ENCODE results near the gene TSC22D4. TPM values are rescaled to one million over a fixed set of nuclear protein-coding genes. Genes with fewer than 3 reads are reported as not detected.

The TSC22D4 gene
- total and polyA plus RNA-seq, 9 of the 15 experiments (the other 6 are each of a cell fraction or from before 2014, with no cell fraction given): 0.37 to 107 (median 28.7) TPM

DNA sequence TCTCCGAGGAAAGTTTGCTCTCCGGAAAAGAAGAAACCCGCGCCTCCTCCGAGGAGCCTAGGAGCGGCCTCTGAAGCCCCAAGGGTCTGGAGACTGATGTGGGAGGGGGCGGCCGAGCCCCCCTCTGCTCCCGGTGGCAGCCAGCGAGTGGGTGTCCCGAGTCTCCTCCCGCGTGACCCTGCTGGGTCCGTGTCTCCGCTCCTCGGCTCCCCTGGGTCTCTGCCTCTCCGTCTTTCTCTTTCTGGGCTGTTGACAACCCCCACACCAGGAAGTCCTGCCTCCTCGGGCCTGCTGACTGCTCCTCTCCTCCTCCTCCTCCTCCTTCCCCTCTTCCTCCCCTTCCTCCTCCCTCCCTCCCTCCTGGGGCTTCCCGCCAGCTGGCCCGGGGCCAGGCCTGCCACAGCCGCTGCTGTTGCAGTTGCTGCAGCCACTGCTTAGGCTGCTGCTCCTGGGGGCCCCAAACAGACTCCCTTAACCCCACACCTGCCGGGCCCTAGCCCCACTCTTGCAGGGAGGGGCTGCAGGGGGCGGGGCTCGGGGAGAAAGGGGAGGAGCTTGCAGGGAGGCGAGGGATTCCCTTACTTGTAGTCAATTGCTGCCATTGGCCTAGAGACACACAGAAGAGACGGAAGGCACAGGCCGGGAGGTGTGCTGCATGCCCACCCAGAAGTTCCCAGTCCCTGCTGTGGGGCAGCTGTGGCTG, at the start of gene TSC22D4 (continued):
- TF ChIP-seq, protein P1, sequence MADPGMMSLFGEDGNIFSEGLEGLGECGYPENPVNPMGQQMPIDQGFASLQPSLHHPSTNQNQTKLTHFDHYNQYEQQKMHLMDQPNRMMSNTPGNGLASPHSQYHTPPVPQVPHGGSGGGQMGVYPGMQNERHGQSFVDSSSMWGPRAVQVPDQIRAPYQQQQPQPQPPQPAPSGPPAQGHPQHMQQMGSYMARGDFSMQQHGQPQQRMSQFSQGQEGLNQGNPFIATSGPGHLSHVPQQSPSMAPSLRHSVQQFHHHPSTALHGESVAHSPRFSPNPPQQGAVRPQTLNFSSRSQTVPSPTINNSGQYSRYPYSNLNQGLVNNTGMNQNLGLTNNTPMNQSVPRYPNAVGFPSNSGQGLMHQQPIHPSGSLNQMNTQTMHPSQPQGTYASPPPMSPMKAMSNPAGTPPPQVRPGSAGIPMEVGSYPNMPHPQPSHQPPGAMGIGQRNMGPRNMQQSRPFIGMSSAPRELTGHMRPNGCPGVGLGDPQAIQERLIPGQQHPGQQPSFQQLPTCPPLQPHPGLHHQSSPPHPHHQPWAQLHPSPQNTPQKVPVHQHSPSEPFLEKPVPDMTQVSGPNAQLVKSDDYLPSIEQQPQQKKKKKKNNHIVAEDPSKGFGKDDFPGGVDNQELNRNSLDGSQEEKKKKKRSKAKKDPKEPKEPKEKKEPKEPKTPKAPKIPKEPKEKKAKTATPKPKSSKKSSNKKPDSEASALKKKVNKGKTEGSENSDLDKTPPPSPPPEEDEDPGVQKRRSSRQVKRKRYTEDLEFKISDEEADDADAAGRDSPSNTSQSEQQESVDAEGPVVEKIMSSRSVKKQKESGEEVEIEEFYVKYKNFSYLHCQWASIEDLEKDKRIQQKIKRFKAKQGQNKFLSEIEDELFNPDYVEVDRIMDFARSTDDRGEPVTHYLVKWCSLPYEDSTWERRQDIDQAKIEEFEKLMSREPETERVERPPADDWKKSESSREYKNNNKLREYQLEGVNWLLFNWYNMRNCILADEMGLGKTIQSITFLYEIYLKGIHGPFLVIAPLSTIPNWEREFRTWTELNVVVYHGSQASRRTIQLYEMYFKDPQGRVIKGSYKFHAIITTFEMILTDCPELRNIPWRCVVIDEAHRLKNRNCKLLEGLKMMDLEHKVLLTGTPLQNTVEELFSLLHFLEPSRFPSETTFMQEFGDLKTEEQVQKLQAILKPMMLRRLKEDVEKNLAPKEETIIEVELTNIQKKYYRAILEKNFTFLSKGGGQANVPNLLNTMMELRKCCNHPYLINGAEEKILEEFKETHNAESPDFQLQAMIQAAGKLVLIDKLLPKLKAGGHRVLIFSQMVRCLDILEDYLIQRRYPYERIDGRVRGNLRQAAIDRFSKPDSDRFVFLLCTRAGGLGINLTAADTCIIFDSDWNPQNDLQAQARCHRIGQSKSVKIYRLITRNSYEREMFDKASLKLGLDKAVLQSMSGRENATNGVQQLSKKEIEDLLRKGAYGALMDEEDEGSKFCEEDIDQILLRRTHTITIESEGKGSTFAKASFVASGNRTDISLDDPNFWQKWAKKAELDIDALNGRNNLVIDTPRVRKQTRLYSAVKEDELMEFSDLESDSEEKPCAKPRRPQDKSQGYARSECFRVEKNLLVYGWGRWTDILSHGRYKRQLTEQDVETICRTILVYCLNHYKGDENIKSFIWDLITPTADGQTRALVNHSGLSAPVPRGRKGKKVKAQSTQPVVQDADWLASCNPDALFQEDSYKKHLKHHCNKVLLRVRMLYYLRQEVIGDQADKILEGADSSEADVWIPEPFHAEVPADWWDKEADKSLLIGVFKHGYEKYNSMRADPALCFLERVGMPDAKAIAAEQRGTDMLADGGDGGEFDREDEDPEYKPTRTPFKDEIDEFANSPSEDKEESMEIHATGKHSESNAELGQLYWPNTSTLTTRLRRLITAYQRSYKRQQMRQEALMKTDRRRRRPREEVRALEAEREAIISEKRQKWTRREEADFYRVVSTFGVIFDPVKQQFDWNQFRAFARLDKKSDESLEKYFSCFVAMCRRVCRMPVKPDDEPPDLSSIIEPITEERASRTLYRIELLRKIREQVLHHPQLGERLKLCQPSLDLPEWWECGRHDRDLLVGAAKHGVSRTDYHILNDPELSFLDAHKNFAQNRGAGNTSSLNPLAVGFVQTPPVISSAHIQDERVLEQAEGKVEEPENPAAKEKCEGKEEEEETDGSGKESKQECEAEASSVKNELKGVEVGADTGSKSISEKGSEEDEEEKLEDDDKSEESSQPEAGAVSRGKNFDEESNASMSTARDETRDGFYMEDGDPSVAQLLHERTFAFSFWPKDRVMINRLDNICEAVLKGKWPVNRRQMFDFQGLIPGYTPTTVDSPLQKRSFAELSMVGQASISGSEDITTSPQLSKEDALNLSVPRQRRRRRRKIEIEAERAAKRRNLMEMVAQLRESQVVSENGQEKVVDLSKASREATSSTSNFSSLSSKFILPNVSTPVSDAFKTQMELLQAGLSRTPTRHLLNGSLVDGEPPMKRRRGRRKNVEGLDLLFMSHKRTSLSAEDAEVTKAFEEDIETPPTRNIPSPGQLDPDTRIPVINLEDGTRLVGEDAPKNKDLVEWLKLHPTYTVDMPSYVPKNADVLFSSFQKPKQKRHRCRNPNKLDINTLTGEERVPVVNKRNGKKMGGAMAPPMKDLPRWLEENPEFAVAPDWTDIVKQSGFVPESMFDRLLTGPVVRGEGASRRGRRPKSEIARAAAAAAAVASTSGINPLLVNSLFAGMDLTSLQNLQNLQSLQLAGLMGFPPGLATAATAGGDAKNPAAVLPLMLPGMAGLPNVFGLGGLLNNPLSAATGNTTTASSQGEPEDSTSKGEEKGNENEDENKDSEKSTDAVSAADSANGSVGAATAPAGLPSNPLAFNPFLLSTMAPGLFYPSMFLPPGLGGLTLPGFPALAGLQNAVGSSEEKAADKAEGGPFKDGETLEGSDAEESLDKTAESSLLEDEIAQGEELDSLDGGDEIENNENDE (IDR thresholded peaks at IDR 0.05; ENCODE audit: low read depth, low read length): no peak
- no peak for TF ChIP-seq XRCC4 (IDR thresholded peaks at IDR 0.05; ENCODE audit: extremely low read depth, insufficient read depth, insufficient read length)
- no peak for TF ChIP-seq SMAD3 (CRISPR knock-in tag; conservative IDR thresholded peaks at IDR 0.05)
- peak; percentile 90 for TF ChIP-seq LARP7 (IDR thresholded peaks at IDR 0.05)
- peak; percentile 96 for TF ChIP-seq HDAC2 (IDR thresholded peaks at IDR 0.05)

All from K562 (cell line).